GM13977 (cell line): ENCODE results near the gene GTPBP1.

Source experiments
- DNase-seq: peaks from one replicate; pipeline ENCODE4 v3.0.0; 2012; ENCODE audit warnings: low spot score
- in situ Hi-C: fragments of 300-500 bp; cut with MboI; formaldehyde crosslinking; loops from one replicate; pipeline ENCODE4 v1.12.0; 2022; ENCODE audit warnings: low sequenced_read_pairs, low pct_unique_long_range_greater_than_20kb, mixed read lengths, inconsistent platforms; ENCODE audit not compliant: unreplicated experiment
- TF ChIP-seq, protein P1 (sequence below): IDR thresholded peaks from 2 replicates; pipeline ENCODE4 v1.5.1; 2012; ENCODE audit warnings: mild to moderate bottlenecking, control low read depth; ENCODE audit not compliant: insufficient read depth; ENCODE audit errors: extremely low read depth, missing control alignments

Gene GTPBP1

DNA sequence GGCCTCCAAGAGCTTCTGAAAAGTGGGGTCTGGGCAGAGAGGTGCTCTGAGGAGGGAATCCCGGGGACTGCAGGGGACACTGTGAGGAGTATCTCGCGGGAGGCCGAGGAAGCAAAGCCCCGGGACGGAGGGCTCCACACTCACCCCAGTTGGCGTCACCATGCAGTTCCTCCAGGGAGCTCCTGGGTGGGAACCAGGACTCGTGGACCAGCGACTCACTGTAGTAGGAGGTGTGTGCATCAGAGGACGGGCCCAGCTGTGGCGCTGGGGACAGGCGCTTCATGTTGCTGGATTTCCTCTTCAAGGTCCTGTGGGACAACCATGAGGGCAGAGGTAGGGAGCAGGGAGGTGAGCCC is 45.3 kb downstream of the GTPBP1 start:
- in situ Hi-C loops = no loop called here
- TF ChIP-seq, protein P1, sequence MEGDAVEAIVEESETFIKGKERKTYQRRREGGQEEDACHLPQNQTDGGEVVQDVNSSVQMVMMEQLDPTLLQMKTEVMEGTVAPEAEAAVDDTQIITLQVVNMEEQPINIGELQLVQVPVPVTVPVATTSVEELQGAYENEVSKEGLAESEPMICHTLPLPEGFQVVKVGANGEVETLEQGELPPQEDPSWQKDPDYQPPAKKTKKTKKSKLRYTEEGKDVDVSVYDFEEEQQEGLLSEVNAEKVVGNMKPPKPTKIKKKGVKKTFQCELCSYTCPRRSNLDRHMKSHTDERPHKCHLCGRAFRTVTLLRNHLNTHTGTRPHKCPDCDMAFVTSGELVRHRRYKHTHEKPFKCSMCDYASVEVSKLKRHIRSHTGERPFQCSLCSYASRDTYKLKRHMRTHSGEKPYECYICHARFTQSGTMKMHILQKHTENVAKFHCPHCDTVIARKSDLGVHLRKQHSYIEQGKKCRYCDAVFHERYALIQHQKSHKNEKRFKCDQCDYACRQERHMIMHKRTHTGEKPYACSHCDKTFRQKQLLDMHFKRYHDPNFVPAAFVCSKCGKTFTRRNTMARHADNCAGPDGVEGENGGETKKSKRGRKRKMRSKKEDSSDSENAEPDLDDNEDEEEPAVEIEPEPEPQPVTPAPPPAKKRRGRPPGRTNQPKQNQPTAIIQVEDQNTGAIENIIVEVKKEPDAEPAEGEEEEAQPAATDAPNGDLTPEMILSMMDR = no peak
- no peak for DNase-seq

DNA sequence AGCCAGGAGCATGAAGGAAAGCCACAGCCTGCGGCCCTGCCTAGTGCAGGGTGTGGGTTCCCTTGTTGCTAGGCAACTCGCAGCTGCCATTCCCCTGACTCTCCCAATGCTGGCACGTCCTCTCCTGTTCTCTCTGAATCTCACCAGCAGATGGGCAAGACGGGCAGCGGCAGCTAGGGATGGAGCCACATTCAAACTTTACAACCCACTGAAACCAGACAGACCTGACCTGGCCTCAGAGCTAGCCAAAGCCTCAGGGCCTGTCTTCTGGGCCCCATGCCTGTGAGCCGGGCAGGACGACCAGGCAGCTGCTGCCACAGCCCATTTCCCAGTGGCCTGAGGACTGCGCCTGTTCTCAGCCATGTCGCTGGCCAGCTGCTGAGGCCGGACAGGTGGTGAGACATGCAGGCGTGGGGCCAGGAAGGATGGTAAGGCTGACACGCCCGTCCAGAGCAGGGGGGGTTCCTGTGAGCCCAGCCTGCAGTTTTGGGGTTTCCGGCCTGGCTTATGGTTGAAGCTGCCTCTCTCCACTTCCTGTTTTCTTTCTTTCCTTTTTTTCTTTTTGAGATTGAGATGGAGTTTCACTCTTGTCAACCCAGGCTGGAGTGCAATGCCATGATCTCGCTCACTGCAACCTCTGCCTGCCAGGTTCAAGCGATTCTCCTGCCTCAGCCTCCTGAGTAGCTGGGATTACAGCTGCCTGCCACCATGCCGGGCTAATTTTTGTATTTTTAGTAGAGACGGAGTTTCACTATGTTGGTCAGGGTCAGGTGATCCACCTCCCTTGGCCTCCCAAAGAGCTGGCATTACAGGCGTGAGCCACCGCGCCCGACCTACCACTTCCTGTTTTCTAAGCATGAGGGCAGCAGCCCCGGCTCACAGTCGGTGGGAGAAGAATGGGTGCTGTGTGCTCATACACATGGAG is 45.9 kb downstream of the GTPBP1 start:
- TF ChIP-seq, protein P1 = no peak
- peak; percentile 87 for DNase-seq
- in situ Hi-C loops = no loop called here

DNA sequence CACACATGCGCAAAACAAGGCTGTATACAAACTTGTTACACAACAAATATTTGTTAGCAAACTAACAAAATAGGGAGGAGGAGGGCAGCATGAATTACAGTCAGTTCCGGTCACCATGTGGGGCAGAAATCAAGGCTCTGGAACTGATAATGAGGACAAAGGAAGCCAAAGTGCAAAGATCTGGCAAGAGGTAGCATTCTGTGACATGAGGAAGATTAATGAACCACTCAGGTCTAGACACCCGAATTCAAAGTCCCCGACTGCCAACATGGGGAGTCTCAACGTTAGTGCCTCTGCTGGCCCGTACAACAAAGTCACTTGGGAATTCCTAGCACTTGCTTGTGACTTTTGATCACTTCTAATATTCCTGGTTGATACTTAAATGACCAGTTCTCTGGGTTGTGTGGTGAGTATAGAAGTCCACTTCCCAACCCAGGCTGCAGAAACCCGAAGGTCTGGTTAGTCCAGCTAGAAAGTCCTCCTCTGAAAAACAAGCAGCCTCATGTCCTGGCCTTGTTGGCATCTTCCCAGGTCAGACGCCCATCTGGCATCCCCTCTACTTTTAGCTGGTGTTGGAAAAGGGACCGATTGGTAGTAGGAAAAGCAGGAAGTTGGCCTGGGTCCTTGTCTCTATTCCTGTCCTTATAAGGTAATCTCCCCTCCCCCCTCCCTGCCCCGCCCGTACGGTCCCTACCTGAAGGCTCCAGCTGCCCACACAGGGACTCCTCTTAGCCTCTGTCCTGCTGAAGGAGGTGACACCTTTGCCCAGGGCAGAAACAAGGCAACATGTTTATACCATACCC is 48.4 kb downstream of the GTPBP1 start:
- DNase-seq = no peak
- in situ Hi-C loops = no loop called here

DNA sequence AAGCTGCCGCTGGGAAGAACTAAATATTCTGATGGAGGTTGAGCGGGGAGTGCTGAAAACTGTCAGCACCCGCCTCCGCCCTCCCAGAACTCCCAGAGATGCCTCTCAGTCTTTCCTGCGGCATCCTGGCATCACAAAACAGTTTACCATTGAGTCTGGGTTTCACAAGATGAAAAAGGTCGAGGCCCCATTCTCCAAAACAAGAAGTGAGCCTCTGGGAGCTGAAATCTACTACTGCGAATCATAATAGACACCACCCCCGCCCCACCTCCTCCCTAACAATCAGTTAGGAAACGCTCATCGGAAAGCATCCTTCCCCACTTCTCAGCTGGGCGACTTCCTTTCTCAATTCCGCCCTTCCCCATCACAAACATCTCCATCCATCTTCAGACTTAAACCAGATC is 49.0 kb downstream of the GTPBP1 start:
- DNase-seq = peak; percentile 65
- in situ Hi-C loops = no loop called here
- TF ChIP-seq, protein P1 = no peak

More for the DNA sequence above, 48.4 kb downstream of the GTPBP1 start:
- TF ChIP-seq, protein P1 = no peak

DNA sequence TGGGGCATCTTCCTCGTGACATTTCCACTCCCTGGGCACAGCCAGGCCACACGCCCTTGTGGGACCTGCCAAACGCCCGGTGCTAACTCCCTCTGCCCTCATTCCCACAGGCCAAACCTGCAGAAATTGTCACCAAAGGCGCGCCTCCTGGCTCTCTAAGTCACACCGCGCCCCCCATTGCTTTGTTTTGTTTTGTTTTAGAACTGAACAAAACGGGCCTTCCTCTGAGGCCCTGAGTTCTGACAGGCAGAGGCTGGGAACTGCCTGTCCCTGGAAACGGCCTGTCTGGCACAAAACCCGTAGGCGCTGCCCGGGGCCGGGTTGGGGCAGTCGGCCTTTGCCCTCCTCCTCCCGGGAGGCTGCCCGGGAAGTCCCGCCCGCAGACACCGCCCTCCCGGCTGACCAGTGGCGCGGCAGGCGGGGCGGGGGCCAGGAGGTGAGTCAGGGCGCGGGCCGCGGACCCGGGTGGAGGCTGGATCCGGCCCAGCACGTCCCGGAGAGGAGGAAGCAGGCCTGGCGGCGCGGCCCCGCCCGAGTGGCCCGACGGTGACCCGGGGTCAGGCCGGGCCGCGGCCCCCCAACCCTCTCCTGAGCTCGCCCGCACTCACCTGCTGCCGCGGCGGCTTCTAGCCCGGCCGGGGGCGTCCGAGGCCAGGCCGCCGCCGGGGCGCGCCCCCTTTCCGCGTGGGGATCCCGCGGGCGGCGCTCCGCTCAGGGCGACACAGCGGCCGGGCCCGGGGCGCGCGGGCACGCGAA is 49.6 kb downstream of the GTPBP1 start:
- TF ChIP-seq, protein P1 = no peak
- in situ Hi-C loops = no loop called here
- DNase-seq = peak; percentile 81

DNA sequence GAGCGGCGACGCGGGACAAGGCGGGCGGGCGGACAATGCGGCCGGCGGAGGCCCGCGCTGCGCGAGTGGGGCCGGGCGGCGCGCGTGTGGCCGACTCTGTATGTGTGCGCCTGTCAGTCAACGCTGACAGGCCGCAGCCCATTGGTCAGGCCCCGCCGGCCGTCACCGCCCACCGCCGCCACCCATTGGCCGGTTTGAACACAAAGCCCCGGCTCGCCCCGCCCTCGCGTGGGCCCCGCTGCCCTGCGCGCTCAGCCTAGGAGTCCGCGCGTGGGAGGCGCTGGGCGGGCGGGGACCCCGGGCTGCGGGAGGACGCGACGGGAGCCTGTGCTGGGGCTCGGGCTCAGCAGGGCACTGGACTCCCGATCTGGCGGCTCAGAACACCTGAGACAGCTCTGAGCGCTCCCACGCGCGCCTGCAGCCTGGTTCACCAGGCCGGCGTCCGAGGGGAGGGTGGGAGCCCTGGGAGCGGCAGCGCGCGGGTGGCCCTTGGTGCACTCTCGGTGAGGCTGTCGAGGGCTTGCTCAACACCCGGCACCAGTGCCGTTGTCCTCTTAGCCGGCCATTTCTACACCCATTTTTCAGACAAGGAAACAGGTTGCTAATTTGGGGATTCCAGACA is 50.3 kb downstream of the GTPBP1 start, which contains the start of gene SUN2:
Gene SUN2, minus strand, starts transcription at position 88 of the 622 bp plus-strand sequence. CDS start 3,370 bp downstream, outside the sequence.
- DNase-seq = peak; percentile 99
- TF ChIP-seq, protein P1 = no peak
- in situ Hi-C loops = no loop called here
